ENCODE measurements around the gene RAB28. TPM values are rescaled to one million over a fixed set of nuclear protein-coding genes. Genes with fewer than 3 reads are reported as not detected.

Gene RAB28
- total and polyA plus RNA-seq, 7 donors = 5.1 to 9.0 (median 6.3) TPM

- Histone ChIP-seq H3K27me3 (ENCODE audit: insufficient read depth in 3 of 3, low read length in 2 of 3) (peaks cover 0 to 15% (median 7%) of the 10 kb centered on the region in 3 donors), H3K36me3 (ENCODE audit: insufficient read depth in 1 of 2, low read depth in 1 of 2) (no peaks in the 10 kb centered on the region), H3K4me3 (no peak overlapping the region), H3K4me1 (no peaks in the 10 kb centered on the region), H3K27ac (no peak overlapping the region), H3K9me3 (no peaks in the 10 kb centered on the region)
- no peak for ATAC-seq
- 45 to 62% (median 52%) methylated on average over 2 of the region's 2 CpGs for WGBS, 3 donors
- TF ChIP-seq CTCF (IDR thresholded peaks at IDR 0.05) = no peak
- intact Hi-C loops (cut with DNase I) = no loop called here
- DNase-seq = no peak
These were observed 12.5 kb upstream of the RAB28 start for GRCh38 chr4:13496605-13497004.

GRCh38 chr4:13495753-13496152, 11.6 kb upstream of the RAB28 start:
- no peak for TF ChIP-seq CTCF (IDR thresholded peaks at IDR 0.05)
- DNase-seq = no peak
- Histone ChIP-seq H3K4me3 (no peak overlapping the region), H3K36me3 (ENCODE audit: insufficient read depth in 1 of 2, low read depth in 1 of 2) (no peaks in the 10 kb centered on the region), H3K4me1 (no peaks in the 10 kb centered on the region), H3K27ac (no peak overlapping the region), H3K9me3 (no peaks in the 10 kb centered on the region), H3K27me3 (ENCODE audit: insufficient read depth in 3 of 3, low read length in 2 of 3) (peaks cover 0 to 21% (median 3%) of the 10 kb centered on the region in 3 donors)
- ATAC-seq = no peak
- WGBS, 3 donors = 90 to 100% (median 91%) methylated on average over 1 of the region's 1 CpG
- intact Hi-C loops (cut with DNase I) = no loop called here

GRCh38 chr4:13493793-13494192, 9.7 kb upstream of the RAB28 start:
- TF ChIP-seq CTCF (IDR thresholded peaks at IDR 0.05) = no peak
- DNase-seq (no peak), ATAC-seq (no peak)
- Histone ChIP-seq H3K4me1 (no peaks in the 10 kb centered on the region), H3K9me3 (no peaks in the 10 kb centered on the region), H3K4me3 (no peak overlapping the region), H3K27me3 (ENCODE audit: insufficient read depth in 3 of 3, low read length in 2 of 3) (peaks cover 0 to 15% (median 0%) of the 10 kb centered on the region in 3 donors), H3K36me3 (ENCODE audit: insufficient read depth in 1 of 2, low read depth in 1 of 2) (no peaks in the 10 kb centered on the region), H3K27ac (no peak overlapping the region)
- intact Hi-C loops (cut with DNase I) = no loop called here

GRCh38 chr4:13492747-13493146, 8.6 kb upstream of the RAB28 start:
- ATAC-seq (no peak), DNase-seq (no peak)

More at GRCh38 chr4:13492747-13493146, 8.6 kb upstream of the RAB28 start:
- H3K9me3 ChIP-seq = no peaks in the 10 kb centered on the region
- 74 to 83% (median 77%) methylated on average over 3 of the region's 3 CpGs for WGBS, 3 donors
- H3K27me3 ChIP-seq (ENCODE audit: insufficient read depth in 3 of 3, low read length in 2 of 3) = peaks cover 0 to 19% (median 0%) of the 10 kb centered on the region in 3 donors
- H3K27ac ChIP-seq = no peak overlapping the region
- TF ChIP-seq CTCF (IDR thresholded peaks at IDR 0.05) = no peak
- H3K36me3 ChIP-seq (ENCODE audit: insufficient read depth in 1 of 2, low read depth in 1 of 2) = no peaks in the 10 kb centered on the region
- intact Hi-C loops (cut with DNase I) = no loop called here
- H3K4me3 ChIP-seq = no peak overlapping the region
- H3K4me1 ChIP-seq = no peaks in the 10 kb centered on the region

Measured in psoas muscle (tissue), 8 donors.